Measurements from ENCODE around the gene CACTIN.

- TF ChIP-seq POLR2A (IDR thresholded peaks at IDR 0.05) = no peak
- TF ChIP-seq CTCF (IDR thresholded peaks at IDR 0.05) = no peak
Measured at GRCh38 chr19:3651684-3652083, 25.1 kb upstream of the CACTIN start.
